ENCODE measurements around the gene HMGA1.

GRCh38 chr6:34240329-34241248, 3.9 kb downstream of the HMGA1 start:
- no peak for TF ChIP-seq POLR2AphosphoS5 (IDR thresholded peaks at IDR 0.05; ENCODE audit: borderline replicate concordance, low read depth, low read length)
- no peak for TF ChIP-seq EZH2 (IDR thresholded peaks at IDR 0.05)
- no peak for TF ChIP-seq FOXP2 (optimal IDR thresholded peaks at IDR 0.05; ENCODE audit: control extremely low read depth, extremely low read length, insufficient read depth)
